GM23248 (cell line): ENCODE data around the gene PLPP3.

Experiments used
- EZH2 ChIP-seq: fragments of 200-600 bp; sonication (generic); IDR thresholded peaks from 2 replicates; pipeline ENCODE4 v1.6.1; 2018; ENCODE audit warnings: antibody characterized with exemption, mild to moderate bottlenecking; ENCODE audit not compliant: insufficient read depth, poor library complexity, severe bottlenecking
- EZH2phosphoT487 ChIP-seq: fragments of 200-600 bp; sonication (generic); IDR thresholded peaks from 2 replicates; pipeline ENCODE4 v1.6.1; 2018; ENCODE audit warnings: antibody characterized with exemption, moderate library complexity, mild to moderate bottlenecking, low read depth; ENCODE audit not compliant: insufficient read depth

GRCh38 chr1:56591909-56592308, 12.5 kb upstream of the PLPP3 start:
- TF ChIP-seq EZH2phosphoT487 (no peak), EZH2 (no peak)
